Lower lobe of right lung (tissue), 2 donors: Measurements from ENCODE around the gene BPIFB3. TPM values are rescaled to one million over a fixed set of nuclear protein-coding genes. Genes with fewer than 3 reads are reported as not detected.
"Not testable (repeated sequence)": the region's sequence is repeated elsewhere in the genome, so short reads cannot be mapped to it uniquely, and the experiment has no call there.

Experiments used
- ATAC-seq, 2 donors: fragments of 200-7000 bp; cut with Tn5 transposase; one replicate each; pipeline ENCODE4 v1.9.1; 2020 to 2022; ENCODE audit warnings: mild to moderate bottlenecking in 2 of 2, moderate library complexity in 2 of 2
- DNase-seq: peaks from one replicate; pipeline ENCODE4 v3.0.0-alpha.2; 2020
- H3K27ac ChIP-seq: fragments of 200-600 bp; one replicate; pipeline ENCODE4 v1.8.0; 2022
- H3K27me3 ChIP-seq: fragments of 200-600 bp; one replicate; pipeline ENCODE4 v1.8.0; 2022; ENCODE audit warnings: low read depth
- H3K36me3 ChIP-seq: fragments of 200-600 bp; one replicate; pipeline ENCODE4 v1.8.0; 2022; ENCODE audit warnings: mild to moderate bottlenecking
- H3K4me1 ChIP-seq: fragments of 200-600 bp; one replicate; pipeline ENCODE4 v1.8.0; 2022
- H3K4me3 ChIP-seq: fragments of 200-600 bp; one replicate; pipeline ENCODE4 v1.8.0; 2022; ENCODE audit warnings: mild to moderate bottlenecking
- H3K9me3 ChIP-seq: fragments of 200-600 bp; one replicate; pipeline ENCODE4 v1.8.0; 2022
- CTCF ChIP-seq: fragments of 200-600 bp; IDR thresholded peaks from one replicate; pipeline ENCODE4 v1.8.0; 2022; ENCODE audit warnings: antibody characterized with exemption, mild to moderate bottlenecking
- intact Hi-C: fragments of 100-400 bp; cut with DNase I; formaldehyde crosslinking; loops from one replicate; pipeline ENCODE4 v1.11.0; 2022
- total RNA-seq: library from RNA; stranded (reverse); fragmentation: NEBNext Ultra II Directional; extraction: Animal tissue kit (Norgen Biotek cat#: 25700); gene quantifications from one replicate; pipeline ENCODE4 v1.2.1, GENCODE V29; 2021
- donor health status: DM: no; HTN: yes; CAD: no; lungs with severe emphysema.

BPIFB3 gene
- total RNA-seq, 1 donor from 2014 or later, result not detected

- Histone ChIP-seq H3K27ac (no peak overlapping the region), H3K4me3 (no peak overlapping the region), H3K9me3 (no peaks in the 10 kb centered on the region), H3K27me3 (peaks cover 4% of the 10 kb centered on the region), H3K36me3 (no peaks in the 10 kb centered on the region), H3K4me1 (no peaks in the 10 kb centered on the region)
- ATAC-seq (no peak), DNase-seq (no peak)
- no peak for TF ChIP-seq CTCF
- intact Hi-C loops, result loop anchor here (10.0 kb wide), 1 partner anchor 189 kb away; no protein-coding TSS in a partner anchor
Observed at GRCh38 chr20:33093582-33093981, 39.9 kb downstream of the BPIFB3 start.

GRCh38 chr20:33095249-33095648, 41.5 kb downstream of the BPIFB3 start:
- H3K27ac ChIP-seq, result no peak overlapping the region
- intact Hi-C loops, result loop anchor here (10.0 kb wide), 1 partner anchor 190 kb away; no protein-coding TSS in a partner anchor

GRCh38 chr20:33095902-33096584, 42.3 kb downstream of the BPIFB3 start:
- H3K9me3 ChIP-seq, H3K4me1 ChIP-seq, H3K36me3 ChIP-seq, H3K4me3 ChIP-seq, DNase-seq, H3K27ac ChIP-seq, H3K27me3 ChIP-seq: not testable (repeated sequence)
- intact Hi-C loops, result loop anchor here (10.0 kb wide), 1 partner anchor 191 kb away; no protein-coding TSS in a partner anchor
- peak; percentile 61 for TF ChIP-seq CTCF
- ATAC-seq, result peak; percentile 80 to 85

More at GRCh38 chr20:33095249-33095648, 41.5 kb downstream of the BPIFB3 start:
- Histone ChIP-seq H3K27me3 (peaks cover 4% of the 10 kb centered on the region), H3K36me3 (no peaks in the 10 kb centered on the region), H3K4me1 (no peaks in the 10 kb centered on the region), H3K4me3 (no peak overlapping the region), H3K9me3 (no peaks in the 10 kb centered on the region)
- DNase-seq, result no peak
- TF ChIP-seq CTCF, result no peak
- ATAC-seq, result no peak

- ATAC-seq, result peak in 1 of 2 donors; percentile 64
- H3K4me3 ChIP-seq, result no peak overlapping the region
Observed at GRCh38 chr20:33097001-33097400, 43.3 kb downstream of the BPIFB3 start.

More at GRCh38 chr20:33097001-33097400, 43.3 kb downstream of the BPIFB3 start:
- no peaks in the 10 kb centered on the region for H3K36me3 ChIP-seq
- H3K27ac ChIP-seq, result no peak overlapping the region
- H3K27me3 ChIP-seq, result peaks cover 4% of the 10 kb centered on the region
- H3K4me1 ChIP-seq, result no peaks in the 10 kb centered on the region
- H3K9me3 ChIP-seq, result no peaks in the 10 kb centered on the region
- no peak for DNase-seq
- intact Hi-C loops, result loop anchor here (10.0 kb wide), 1 partner anchor 192 kb away; no protein-coding TSS in a partner anchor
- TF ChIP-seq CTCF, result no peak
